ENCODE measurements around the gene MROH8. TPM values are rescaled to one million over a fixed set of nuclear protein-coding genes. Genes with fewer than 3 reads are reported as not detected.
A peak's percentile ranks its signal among the peaks of the same experiment; 100 is the strongest.

The MROH8 gene
- total and polyA plus RNA-seq, 2 experiments from 2014 or later, result 3.7 to 3.9 TPM

- Histone ChIP-seq H4K20me1 (ENCODE audit: insufficient read depth, poor library complexity, severe bottlenecking) (peaks cover 31% of the 10 kb centered on the region), H3K4me1 (ENCODE audit: insufficient read depth) (peaks cover 4% of the 10 kb centered on the region)
- DNase-seq (ENCODE audit: low spot score), result no peak
These were observed 6.3 kb upstream of the MROH8 start for GRCh38 chr20:37185686-37186085.

GRCh38 chr20:37179683-37180524, 556 bp upstream of the MROH8 start:
- no peaks in the 10 kb centered on the region for H3K9me2 ChIP-seq (replicated peaks; ENCODE audit: insufficient read depth)
- H3K36me3 ChIP-seq (replicated peaks; ENCODE audit: insufficient read depth, low read depth), result no peaks in the 10 kb centered on the region
- peak overlapping the region; percentile 67 for H3K4me3 ChIP-seq
- peak overlapping the region; percentile 54 for H2AFZ ChIP-seq
- H3K4me1 ChIP-seq (ENCODE audit: insufficient read depth), result peaks cover 4% of the 10 kb centered on the region
- no peak for TF ChIP-seq EZH2phosphoT487 (IDR thresholded peaks at IDR 0.05; ENCODE audit: low read depth, severe bottlenecking, unreplicated experiment)
- TF ChIP-seq EZH2 (IDR thresholded peaks at IDR 0.05; ENCODE audit: borderline replicate concordance), result no peak
- TF ChIP-seq, protein P1, sequence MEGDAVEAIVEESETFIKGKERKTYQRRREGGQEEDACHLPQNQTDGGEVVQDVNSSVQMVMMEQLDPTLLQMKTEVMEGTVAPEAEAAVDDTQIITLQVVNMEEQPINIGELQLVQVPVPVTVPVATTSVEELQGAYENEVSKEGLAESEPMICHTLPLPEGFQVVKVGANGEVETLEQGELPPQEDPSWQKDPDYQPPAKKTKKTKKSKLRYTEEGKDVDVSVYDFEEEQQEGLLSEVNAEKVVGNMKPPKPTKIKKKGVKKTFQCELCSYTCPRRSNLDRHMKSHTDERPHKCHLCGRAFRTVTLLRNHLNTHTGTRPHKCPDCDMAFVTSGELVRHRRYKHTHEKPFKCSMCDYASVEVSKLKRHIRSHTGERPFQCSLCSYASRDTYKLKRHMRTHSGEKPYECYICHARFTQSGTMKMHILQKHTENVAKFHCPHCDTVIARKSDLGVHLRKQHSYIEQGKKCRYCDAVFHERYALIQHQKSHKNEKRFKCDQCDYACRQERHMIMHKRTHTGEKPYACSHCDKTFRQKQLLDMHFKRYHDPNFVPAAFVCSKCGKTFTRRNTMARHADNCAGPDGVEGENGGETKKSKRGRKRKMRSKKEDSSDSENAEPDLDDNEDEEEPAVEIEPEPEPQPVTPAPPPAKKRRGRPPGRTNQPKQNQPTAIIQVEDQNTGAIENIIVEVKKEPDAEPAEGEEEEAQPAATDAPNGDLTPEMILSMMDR (IDR thresholded peaks at IDR 0.05; ENCODE audit: poor library complexity), result no peak
- 10% methylated on average over 15 of the region's 15 CpGs for WGBS (ENCODE audit: low lambda C conversion rate, missing lambda C conversion rate)
- peak; percentile 23 for DNase-seq (ENCODE audit: low spot score)
- H3K27ac ChIP-seq, result peak overlapping the region; percentile 99
- H3K9me3 ChIP-seq (ENCODE audit: low read depth), result no peaks in the 10 kb centered on the region
- H3K4me2 ChIP-seq, result peak overlapping the region; percentile 94
- peaks cover 57% of the 10 kb centered on the region for H3K79me2 ChIP-seq
- peaks cover 31% of the 10 kb centered on the region for H4K20me1 ChIP-seq (ENCODE audit: insufficient read depth, poor library complexity, severe bottlenecking)
- no peaks in the 10 kb centered on the region for H3K27me3 ChIP-seq

More at GRCh38 chr20:37185686-37186085, 6.3 kb upstream of the MROH8 start:
- Histone ChIP-seq H3K9me3 (ENCODE audit: low read depth) (no peaks in the 10 kb centered on the region), H3K27ac (no peak overlapping the region), H2AFZ (no peak overlapping the region), H3K4me3 (no peak overlapping the region), H3K4me2 (no peak overlapping the region), H3K27me3 (no peaks in the 10 kb centered on the region), H3K9me2 (replicated peaks; ENCODE audit: insufficient read depth) (no peaks in the 10 kb centered on the region), H3K79me2 (peaks cover 94% of the 10 kb centered on the region), H3K36me3 (replicated peaks; ENCODE audit: insufficient read depth, low read depth) (no peaks in the 10 kb centered on the region)
- TF ChIP-seq EZH2phosphoT487 (IDR thresholded peaks at IDR 0.05; ENCODE audit: low read depth, severe bottlenecking, unreplicated experiment), result no peak
- TF ChIP-seq EZH2 (IDR thresholded peaks at IDR 0.05; ENCODE audit: borderline replicate concordance), result no peak
- TF ChIP-seq, protein P1 (IDR thresholded peaks at IDR 0.05; ENCODE audit: poor library complexity), result no peak
- 82% methylated on average over 5 of the region's 5 CpGs for WGBS (ENCODE audit: low lambda C conversion rate, missing lambda C conversion rate)

- peaks cover 2% of the 10 kb centered on the region for H3K79me2 ChIP-seq
These were observed 6.5 kb downstream of the MROH8 start for GRCh38 chr20:37172836-37173235.

More at GRCh38 chr20:37172836-37173235, 6.5 kb downstream of the MROH8 start:
- no peaks in the 10 kb centered on the region for H3K4me1 ChIP-seq (ENCODE audit: insufficient read depth)
- TF ChIP-seq, protein P1 (IDR thresholded peaks at IDR 0.05; ENCODE audit: poor library complexity), result no peak
- TF ChIP-seq EZH2phosphoT487 (IDR thresholded peaks at IDR 0.05; ENCODE audit: low read depth, severe bottlenecking, unreplicated experiment) (no peak), EZH2 (IDR thresholded peaks at IDR 0.05; ENCODE audit: borderline replicate concordance) (no peak)
- H3K4me3 ChIP-seq, result no peak overlapping the region
- no peak overlapping the region for H3K27ac ChIP-seq
- H3K27me3 ChIP-seq, result no peaks in the 10 kb centered on the region
- H3K9me2 ChIP-seq (replicated peaks; ENCODE audit: insufficient read depth), result no peaks in the 10 kb centered on the region
- H3K9me3 ChIP-seq (ENCODE audit: low read depth), result no peaks in the 10 kb centered on the region
- WGBS (ENCODE audit: low lambda C conversion rate, missing lambda C conversion rate), result 94% methylated on average over 4 of the region's 4 CpGs
- no peaks in the 10 kb centered on the region for H4K20me1 ChIP-seq (ENCODE audit: insufficient read depth, poor library complexity, severe bottlenecking)
- no peak overlapping the region for H2AFZ ChIP-seq
- H3K36me3 ChIP-seq (replicated peaks; ENCODE audit: insufficient read depth, low read depth), result no peaks in the 10 kb centered on the region
- DNase-seq (ENCODE audit: low spot score), result no peak
- H3K4me2 ChIP-seq, result no peak overlapping the region
